ENCODE measurements around the gene CACNA1D. TPM values are rescaled to one million over a fixed set of nuclear protein-coding genes. Genes with fewer than 3 reads are reported as not detected.

CACNA1D gene
- total RNA-seq, 2 donors from 2014 or later: 0.68 to 1.5 TPM

GRCh38 chr3:53804697-53805462 lies 310.5 kb downstream of the CACNA1D start:
- no peaks in the 10 kb centered on the region for H3K9me3 ChIP-seq
- ATAC-seq (ENCODE audit: insufficient number of reproducible peaks, low FRiP score, low read depth) (no peak), DNase-seq (ENCODE audit: low spot score) (no peak)
- TF ChIP-seq CTCF (IDR thresholded peaks at IDR 0.05): no peak
- H3K4me1 ChIP-seq (ENCODE audit: control insufficient read depth in 1 of 2, low read depth in 2 of 2): peaks cover 0 to 26% of the 10 kb centered on the region in 2 donors
- no peak overlapping the region for H3K27ac ChIP-seq
- no peaks in the 10 kb centered on the region for H3K27me3 ChIP-seq (replicated peaks; ENCODE audit: insufficient read depth)
- H3K4me3 ChIP-seq: no peak overlapping the region
- no peaks in the 10 kb centered on the region for H3K36me3 ChIP-seq

GRCh38 chr3:53805463-53806159 lies 311.2 kb downstream of the CACNA1D start:
- ATAC-seq (ENCODE audit: insufficient number of reproducible peaks, low FRiP score, low read depth) (no peak), DNase-seq (ENCODE audit: low spot score) (no peak)
- H3K27ac ChIP-seq: no peak overlapping the region
- H3K9me3 ChIP-seq: no peaks in the 10 kb centered on the region
- peaks cover 0 to 26% of the 10 kb centered on the region in 2 donors for H3K4me1 ChIP-seq (ENCODE audit: control insufficient read depth in 1 of 2, low read depth in 2 of 2)
- no peak overlapping the region for H3K4me3 ChIP-seq
- H3K27me3 ChIP-seq (replicated peaks; ENCODE audit: insufficient read depth): no peaks in the 10 kb centered on the region
- TF ChIP-seq CTCF (IDR thresholded peaks at IDR 0.05): no peak
- no peaks in the 10 kb centered on the region for H3K36me3 ChIP-seq

GRCh38 chr3:53806182-53807116 lies 312.0 kb downstream of the CACNA1D start:
- ATAC-seq (ENCODE audit: insufficient number of reproducible peaks, low FRiP score, low read depth) (no peak), DNase-seq (ENCODE audit: low spot score) (no peak)
- H3K27ac ChIP-seq: peak overlapping the region; percentile 44 to 51
- H3K4me3 ChIP-seq: peak overlapping the region; percentile 44
- H3K36me3 ChIP-seq: no peaks in the 10 kb centered on the region
- H3K9me3 ChIP-seq: no peaks in the 10 kb centered on the region
- peaks cover 0 to 26% of the 10 kb centered on the region in 2 donors for H3K4me1 ChIP-seq (ENCODE audit: control insufficient read depth in 1 of 2, low read depth in 2 of 2)
- TF ChIP-seq CTCF (IDR thresholded peaks at IDR 0.05): no peak
- no peaks in the 10 kb centered on the region for H3K27me3 ChIP-seq (replicated peaks; ENCODE audit: insufficient read depth)

GRCh38 chr3:53807117-53807810 lies 312.9 kb downstream of the CACNA1D start:
- Histone ChIP-seq H3K4me3 (no peak overlapping the region), H3K27ac (no peak overlapping the region), H3K4me1 (ENCODE audit: control insufficient read depth in 1 of 2, low read depth in 2 of 2) (peaks cover 0 to 26% of the 10 kb centered on the region in 2 donors), H3K9me3 (no peaks in the 10 kb centered on the region), H3K27me3 (replicated peaks; ENCODE audit: insufficient read depth) (no peaks in the 10 kb centered on the region), H3K36me3 (no peaks in the 10 kb centered on the region)
- ATAC-seq (ENCODE audit: insufficient number of reproducible peaks, low FRiP score, low read depth) (no peak), DNase-seq (ENCODE audit: low spot score) (no peak)
- no peak for TF ChIP-seq CTCF (IDR thresholded peaks at IDR 0.05)

Data from thoracic aorta (tissue), 2 donors.